Activated CD4-positive, alpha-beta T cell treated with anti-CD3 and anti-CD28 coated beads, Interleukin-2, amount 50 U/mL, for 24 hours (primary cell): ENCODE data around the gene VWA7.
"Not testable (repeated sequence)": the region's sequence is repeated elsewhere in the genome, so short reads cannot be mapped to it uniquely, and the experiment has no call there.

Experiments
- DNase-seq, 2 donors: peaks; one replicate each; pipeline ENCODE4 v3.0.0-alpha.2; 2020; ENCODE audit warnings: low read depth in 1 of 2, low spot score in 1 of 2

VWA7 gene

GRCh38 chr6:31776989-31777666 lies at the start of gene VWA7:
Gene VWA7, minus strand, starts transcription at chr6:31777328. Its CDS starts 549 bp downstream, at chr6:31776779.
- DNase-seq, result peak; percentile 60 to 62

DNA sequence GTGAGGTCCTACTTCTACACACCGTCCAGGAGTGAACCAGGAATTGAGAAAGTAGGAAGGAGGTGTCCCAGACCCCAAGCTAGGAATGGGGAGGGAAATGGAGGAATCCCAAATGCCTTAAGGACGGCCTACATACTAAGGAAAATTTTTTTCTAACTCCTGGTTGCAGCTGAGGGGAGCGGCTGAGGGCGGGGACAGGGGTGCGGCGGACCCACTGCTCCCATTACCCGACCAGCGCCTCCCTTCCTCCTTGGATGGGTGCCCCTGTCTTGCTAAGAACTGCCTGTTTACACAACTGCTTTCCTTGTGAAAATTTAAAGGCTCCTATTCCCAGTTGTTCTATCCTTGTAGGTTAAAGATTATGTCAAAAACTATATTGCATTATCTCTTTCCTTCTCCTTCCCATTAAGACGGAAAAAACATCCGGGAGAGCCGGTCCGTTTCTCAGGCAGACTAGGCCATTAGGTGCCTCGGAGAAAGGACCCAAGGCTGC lies 49.7 kb upstream of the VWA7 start:
- DNase-seq, result no peak

GRCh38 chr6:31825553-31825952 lies 48.4 kb upstream of the VWA7 start:
- DNase-seq, result no peak

- not testable (repeated sequence) for DNase-seq
Observed at GRCh38 chr6:31823592-31824196, 46.6 kb upstream of the VWA7 start.

- peak in 1 of 2 donors; percentile 57 for DNase-seq
Observed at GRCh38 chr6:31822036-31822821, 45.1 kb upstream of the VWA7 start.

- peak in 1 of 2 donors; percentile 61 for DNase-seq
Observed at GRCh38 chr6:31821301-31822035, 44.3 kb upstream of the VWA7 start.

GRCh38 chr6:31820399-31820798 lies 43.3 kb upstream of the VWA7 start:
- DNase-seq, result not testable (repeated sequence)

- no peak for DNase-seq
Observed at GRCh38 chr6:31819871-31820299, 42.8 kb upstream of the VWA7 start.

GRCh38 chr6:31817929-31818511 lies 40.9 kb upstream of the VWA7 start:
- DNase-seq, result not testable (repeated sequence)

GRCh38 chr6:31817133-31817928 lies 40.2 kb upstream of the VWA7 start:
- not testable (repeated sequence) for DNase-seq

DNA sequence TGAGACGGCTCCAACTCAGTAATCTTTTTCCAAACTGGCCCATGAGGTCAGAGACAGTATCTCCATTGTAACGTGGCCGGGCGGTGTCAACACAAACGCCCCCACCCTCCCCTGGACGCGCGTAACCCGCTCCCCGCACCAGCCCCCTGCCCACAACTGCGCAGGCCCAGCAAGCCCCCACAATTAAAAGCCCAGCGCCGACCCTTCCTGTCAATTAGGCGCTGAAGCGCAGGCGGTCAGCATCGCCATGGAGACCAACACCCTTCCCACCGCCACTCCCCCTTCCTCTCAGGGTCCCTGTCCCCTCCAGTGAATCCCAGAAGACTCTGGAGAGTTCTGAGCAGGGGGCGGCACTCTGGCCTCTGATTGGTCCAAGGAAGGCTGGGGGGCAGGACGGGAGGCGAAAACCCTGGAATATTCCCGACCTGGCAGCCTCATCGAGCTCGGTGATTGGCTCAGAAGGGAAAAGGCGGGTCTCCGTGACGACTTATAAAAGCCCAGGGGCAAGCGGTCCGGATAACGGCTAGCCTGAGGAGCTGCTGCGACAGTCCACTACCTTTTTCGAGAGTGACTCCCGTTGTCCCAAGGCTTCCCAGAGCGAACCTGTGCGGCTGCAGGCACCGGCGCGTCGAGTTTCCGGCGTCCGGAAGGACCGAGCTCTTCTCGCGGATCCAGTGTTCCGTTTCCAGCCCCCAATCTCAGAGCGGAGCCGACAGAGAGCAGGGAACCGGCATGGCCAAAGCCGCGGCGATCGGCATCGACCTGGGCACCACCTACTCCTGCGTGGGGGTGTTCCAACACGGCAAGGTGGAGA lies 38.1 kb upstream of the VWA7 start, which contains the start of the genes HSPA1A and HSPA1L:
TSS of gene HSPA1A (plus strand) at position 519 of the 814 bp plus-strand sequence. CDS start at position 733, 214 bp downstream.
TSS of gene HSPA1L (minus strand) at position 259 of the 814 bp plus-strand sequence. CDS start 3,311 bp downstream, outside the sequence.
- peak in 1 of 2 donors; percentile 57 for DNase-seq

DNA sequence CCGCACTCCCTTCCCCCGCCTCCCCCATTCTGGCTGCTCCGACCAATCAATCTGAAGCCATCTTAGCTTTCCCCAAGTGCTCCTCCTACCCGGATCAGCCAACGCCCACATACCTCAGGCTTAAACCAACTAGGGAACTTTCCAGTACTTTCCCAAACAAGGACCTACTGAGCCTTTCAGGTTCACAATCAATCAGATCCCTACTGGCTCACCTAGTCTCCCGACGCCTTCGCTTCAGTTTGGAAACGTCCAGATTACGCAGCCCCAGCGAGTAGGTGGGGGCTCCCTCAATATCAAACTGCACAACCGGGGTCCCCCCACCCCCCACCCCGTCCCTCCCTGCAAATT lies 37.5 kb upstream of the VWA7 start:
- peak in 1 of 2 donors; percentile 65 for DNase-seq

GRCh38 chr6:31813465-31813849 lies 36.3 kb upstream of the VWA7 start:
- no peak for DNase-seq

DNA sequence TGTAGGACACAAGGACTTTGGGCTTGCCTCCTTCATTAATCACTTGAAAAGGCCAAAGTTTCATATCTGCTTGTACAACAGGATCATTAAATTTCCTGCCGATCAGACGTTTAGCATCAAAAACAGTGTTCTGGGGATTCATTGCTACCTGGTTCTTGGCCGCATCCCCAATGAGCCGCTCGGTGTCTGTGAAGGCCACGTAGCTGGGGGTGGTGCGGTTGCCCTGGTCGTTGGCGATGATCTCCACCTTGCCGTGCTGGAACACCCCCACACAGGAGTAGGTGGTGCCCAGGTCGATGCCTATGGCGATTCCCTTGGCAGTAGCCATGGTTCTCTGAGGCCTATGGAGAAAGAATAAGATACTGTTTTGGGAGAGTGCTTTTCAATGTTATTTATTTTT lies 34.5 kb upstream of the VWA7 start:
- DNase-seq, result no peak

GRCh38 chr6:31808599-31808998 lies 31.5 kb upstream of the VWA7 start:
- DNase-seq, result not testable (repeated sequence)

GRCh38 chr6:31806470-31807272 lies 29.5 kb upstream of the VWA7 start, which contains the start of gene LSM2:
Gene LSM2, minus strand, starts transcription at chr6:31806966. Its CDS starts 209 bp downstream, at chr6:31806757.
- peak; percentile 91 to 95 for DNase-seq

DNA sequence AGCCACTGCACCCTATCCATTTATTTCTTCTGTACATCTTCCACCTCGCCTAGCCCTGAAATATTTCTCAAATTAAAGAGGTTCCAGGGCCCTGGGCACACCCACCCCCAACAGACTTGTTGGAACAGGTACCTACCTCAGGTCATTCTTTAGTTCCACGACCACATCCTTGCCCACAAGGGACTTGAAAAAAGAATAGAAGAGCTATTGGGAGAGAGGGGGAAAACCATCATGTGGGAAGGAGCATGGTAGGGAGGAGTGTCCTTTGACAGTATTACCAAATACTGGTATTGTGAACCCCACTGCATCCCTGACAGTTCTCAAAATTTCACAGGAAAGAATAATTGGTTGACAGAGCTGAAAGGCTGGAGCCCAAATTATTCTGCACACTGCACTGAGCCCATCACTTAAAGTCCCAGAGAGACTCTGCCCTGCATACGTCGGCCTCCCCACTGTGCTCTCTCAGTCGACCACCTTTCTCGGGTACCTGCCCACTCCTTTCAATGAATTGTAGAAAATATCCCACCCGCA lies 28.9 kb upstream of the VWA7 start:
- DNase-seq, result no peak
